Measurements from ENCODE around the gene MAP7D3. TPM values are rescaled to one million over a fixed set of nuclear protein-coding genes. Genes with fewer than 3 reads are reported as not detected.

MAP7D3 gene
- total RNA-seq, 1 donor from 2014 or later = 8.2 TPM

GRCh38 chrX:136166221-136166855, 84.9 kb downstream of the MAP7D3 start:
- no peak overlapping the region for H3K4me3 ChIP-seq
- ATAC-seq = no peak
- H3K27me3 ChIP-seq (ENCODE audit: low read depth) = no peaks in the 10 kb centered on the region
- no peaks in the 10 kb centered on the region for H3K9me3 ChIP-seq
- DNase-seq = no peak
- TF ChIP-seq CTCF (IDR thresholded peaks at IDR 0.05) = peak; percentile 18
- no peak overlapping the region for H3K27ac ChIP-seq
- H3K4me1 ChIP-seq = peaks cover 4% of the 10 kb centered on the region
- H3K36me3 ChIP-seq = no peaks in the 10 kb centered on the region
- intact Hi-C loops (cut with DNase I) = no loop called here

DNA sequence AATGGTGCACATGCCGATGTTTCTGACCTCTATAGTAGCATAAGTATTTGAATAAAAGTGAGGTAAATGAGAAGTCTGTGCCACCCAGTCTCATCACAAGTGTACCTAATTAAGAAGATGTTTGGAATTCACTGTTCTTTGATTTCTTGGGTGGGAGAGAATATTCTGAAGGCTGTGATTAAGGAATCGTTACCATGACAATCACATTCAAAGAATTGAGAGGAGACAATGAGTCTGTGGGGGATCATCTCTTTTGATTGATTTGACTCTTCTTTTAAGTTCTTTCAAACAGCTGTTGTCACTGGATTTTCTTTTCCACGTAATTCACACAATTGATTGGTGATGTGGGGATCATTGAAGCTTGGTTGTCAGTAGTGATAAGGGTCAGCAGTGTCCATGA, 85.8 kb downstream of the MAP7D3 start:
- ATAC-seq (no peak), DNase-seq (no peak)
- H3K27ac ChIP-seq = no peak overlapping the region
- peaks cover 4% of the 10 kb centered on the region for H3K4me1 ChIP-seq
- H3K36me3 ChIP-seq = no peaks in the 10 kb centered on the region
- no peaks in the 10 kb centered on the region for H3K9me3 ChIP-seq
- no peak for TF ChIP-seq CTCF (IDR thresholded peaks at IDR 0.05)
- no peak overlapping the region for H3K4me3 ChIP-seq
- intact Hi-C loops (cut with DNase I) = no loop called here
- H3K27me3 ChIP-seq (ENCODE audit: low read depth) = no peaks in the 10 kb centered on the region

DNA sequence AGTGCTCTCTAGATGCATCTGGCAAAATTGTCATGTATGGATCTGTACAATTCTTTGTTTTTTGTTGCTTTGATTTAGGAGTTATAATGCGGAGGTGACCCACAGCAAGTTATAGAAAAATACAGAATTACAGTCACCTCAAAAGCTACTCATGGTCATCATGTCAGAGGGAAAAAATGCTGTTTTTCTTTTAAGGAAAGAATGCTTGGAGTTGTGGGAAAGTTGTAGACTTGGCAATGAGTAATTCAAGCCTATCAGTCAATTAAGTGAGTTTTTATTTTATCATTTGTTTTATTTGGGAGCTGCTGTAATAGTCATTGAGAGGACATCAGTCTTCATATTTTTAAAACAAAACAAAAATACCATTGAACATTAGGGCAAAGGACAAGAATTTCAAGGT, 87.5 kb downstream of the MAP7D3 start:
- Histone ChIP-seq H3K4me3 (no peak overlapping the region), H3K9me3 (no peaks in the 10 kb centered on the region), H3K27ac (no peak overlapping the region), H3K4me1 (no peaks in the 10 kb centered on the region), H3K36me3 (no peaks in the 10 kb centered on the region), H3K27me3 (ENCODE audit: low read depth) (no peaks in the 10 kb centered on the region)
- no peak for TF ChIP-seq CTCF (IDR thresholded peaks at IDR 0.05)
- intact Hi-C loops (cut with DNase I) = no loop called here
- DNase-seq = no peak
- no peak for ATAC-seq

Other genes with a start within 250 kb of the MAP7D3 start
- 248 TPM for gene FHL1, start 103.9 kb downstream of the MAP7D3 start, total RNA-seq
- gene ADGRG4, start 49.6 kb upstream of the MAP7D3 start, total RNA-seq = 0.27 TPM
- not detected for gene BRS3, start 236.5 kb upstream of the MAP7D3 start, total RNA-seq
- gene HTATSF1, start 246.2 kb upstream of the MAP7D3 start, total RNA-seq = 27.4 TPM